ENCODE data around the gene CHIA.
"Not testable (repeated sequence)": the region's sequence is repeated elsewhere in the genome, so short reads cannot be mapped to it uniquely, and the experiment has no call there.

The CHIA gene

GRCh38 chr1:111286912-111287311, 3.7 kb upstream of the CHIA start:
- FAIRE-seq = no peak

GRCh38 chr1:111289371-111289770, 1.3 kb upstream of the CHIA start:
- no peak for FAIRE-seq

GRCh38 chr1:111290104-111290503, 547 bp upstream of the CHIA start:
- FAIRE-seq = no peak

GRCh38 chr1:111294390-111294789, 3.7 kb downstream of the CHIA start:
- FAIRE-seq = no peak

GRCh38 chr1:111302374-111302773, 11.7 kb downstream of the CHIA start:
- FAIRE-seq = no peak

GRCh38 chr1:111309690-111310089, 19.0 kb downstream of the CHIA start:
- no peak for FAIRE-seq

- FAIRE-seq = no peak
Observed at GRCh38 chr1:111318523-111318922, 27.9 kb downstream of the CHIA start.

- FAIRE-seq = no peak
Observed at GRCh38 chr1:111320066-111320879, 29.6 kb downstream of the CHIA start.

- no peak for FAIRE-seq
Observed at GRCh38 chr1:111323231-111323630, 32.6 kb downstream of the CHIA start.

- no peak for FAIRE-seq
Observed at GRCh38 chr1:111332190-111332589, 41.5 kb downstream of the CHIA start.

- FAIRE-seq = peak; percentile 48
Observed at GRCh38 chr1:111334169-111334568, 43.5 kb downstream of the CHIA start.

GRCh38 chr1:111335214-111335877, 44.7 kb downstream of the CHIA start:
- FAIRE-seq = not testable (repeated sequence)

- not testable (repeated sequence) for FAIRE-seq
Observed at GRCh38 chr1:111338849-111339248, 48.2 kb downstream of the CHIA start.

- FAIRE-seq = no peak
Observed at GRCh38 chr1:111346089-111346885, 55.6 kb downstream of the CHIA start.

GRCh38 chr1:111347026-111347425, 56.4 kb downstream of the CHIA start:
- no peak for FAIRE-seq

GRCh38 chr1:111351700-111352099, 61.0 kb downstream of the CHIA start:
- no peak for FAIRE-seq

GRCh38 chr1:111354584-111354983, 63.9 kb downstream of the CHIA start:
- FAIRE-seq = no peak

- no peak for FAIRE-seq
Observed at GRCh38 chr1:111358964-111359363, 68.3 kb downstream of the CHIA start.

- FAIRE-seq = no peak
Observed at GRCh38 chr1:111359376-111359775, 68.7 kb downstream of the CHIA start.

- not testable (repeated sequence) for FAIRE-seq
Observed at GRCh38 chr1:111360257-111360656, 69.6 kb downstream of the CHIA start.

- FAIRE-seq = no peak
Observed at GRCh38 chr1:111361761-111362160, 71.1 kb downstream of the CHIA start.

GRCh38 chr1:111364690-111365089, 74.0 kb downstream of the CHIA start:
- FAIRE-seq = no peak

GRCh38 chr1:111366256-111366655, 75.6 kb downstream of the CHIA start:
- no peak for FAIRE-seq

GRCh38 chr1:111369177-111369576, 78.5 kb downstream of the CHIA start:
- no peak for FAIRE-seq
